ENCODE measurements around the gene G6PC1.

DNA sequence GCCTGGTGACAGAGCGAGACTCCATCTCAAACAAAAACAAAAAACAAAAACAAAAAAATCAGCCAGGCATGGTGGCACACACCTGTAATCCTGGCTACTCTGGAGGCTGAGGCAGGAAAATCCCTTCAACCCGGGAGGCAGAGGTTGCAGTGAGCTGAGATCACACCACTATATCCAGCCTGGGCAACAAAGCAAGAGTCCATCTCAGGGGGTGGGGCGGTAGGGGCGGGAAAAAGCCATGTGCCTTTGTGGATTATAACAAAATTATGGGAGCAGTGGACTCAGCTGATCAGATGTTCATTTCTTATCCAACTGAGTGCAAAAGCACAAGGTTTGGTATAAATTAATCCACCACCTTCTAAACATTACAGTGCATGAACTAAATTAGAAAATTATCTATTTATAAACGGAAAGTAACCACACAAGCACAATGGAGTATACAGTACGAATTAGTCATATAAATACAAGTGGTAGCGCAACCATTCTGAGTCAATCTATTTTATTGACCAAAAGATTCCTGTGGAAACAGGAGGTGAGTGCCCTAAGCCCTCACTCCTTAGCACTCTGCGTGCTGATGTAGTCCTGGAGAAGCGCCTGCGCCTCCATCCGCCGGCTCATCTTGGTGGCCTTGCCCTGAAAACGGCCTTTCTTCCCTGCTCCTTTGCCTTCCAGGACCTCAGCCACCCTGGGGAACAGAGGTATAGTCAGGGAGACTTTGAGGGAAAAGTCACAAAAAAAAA, 49.6 kb downstream of the G6PC1 start:
- TF ChIP-seq, protein P1, sequence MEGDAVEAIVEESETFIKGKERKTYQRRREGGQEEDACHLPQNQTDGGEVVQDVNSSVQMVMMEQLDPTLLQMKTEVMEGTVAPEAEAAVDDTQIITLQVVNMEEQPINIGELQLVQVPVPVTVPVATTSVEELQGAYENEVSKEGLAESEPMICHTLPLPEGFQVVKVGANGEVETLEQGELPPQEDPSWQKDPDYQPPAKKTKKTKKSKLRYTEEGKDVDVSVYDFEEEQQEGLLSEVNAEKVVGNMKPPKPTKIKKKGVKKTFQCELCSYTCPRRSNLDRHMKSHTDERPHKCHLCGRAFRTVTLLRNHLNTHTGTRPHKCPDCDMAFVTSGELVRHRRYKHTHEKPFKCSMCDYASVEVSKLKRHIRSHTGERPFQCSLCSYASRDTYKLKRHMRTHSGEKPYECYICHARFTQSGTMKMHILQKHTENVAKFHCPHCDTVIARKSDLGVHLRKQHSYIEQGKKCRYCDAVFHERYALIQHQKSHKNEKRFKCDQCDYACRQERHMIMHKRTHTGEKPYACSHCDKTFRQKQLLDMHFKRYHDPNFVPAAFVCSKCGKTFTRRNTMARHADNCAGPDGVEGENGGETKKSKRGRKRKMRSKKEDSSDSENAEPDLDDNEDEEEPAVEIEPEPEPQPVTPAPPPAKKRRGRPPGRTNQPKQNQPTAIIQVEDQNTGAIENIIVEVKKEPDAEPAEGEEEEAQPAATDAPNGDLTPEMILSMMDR (IDR thresholded peaks at IDR 0.05), result no peak
- TF ChIP-seq EP300 (IDR thresholded peaks at IDR 0.05) (no peak), POLR2AphosphoS5 (IDR thresholded peaks at IDR 0.05) (no peak)
